Raji (cell line): ENCODE results near the gene RAD52.

ENCODE experiments used
- POLR2A ChIP-seq: IDR thresholded peaks from 2 replicates; pipeline ENCODE4 v1.6.1; 2011; ENCODE audit warnings: low read depth, low read length, control low read depth; ENCODE audit not compliant: insufficient read depth

RAD52 gene

DNA sequence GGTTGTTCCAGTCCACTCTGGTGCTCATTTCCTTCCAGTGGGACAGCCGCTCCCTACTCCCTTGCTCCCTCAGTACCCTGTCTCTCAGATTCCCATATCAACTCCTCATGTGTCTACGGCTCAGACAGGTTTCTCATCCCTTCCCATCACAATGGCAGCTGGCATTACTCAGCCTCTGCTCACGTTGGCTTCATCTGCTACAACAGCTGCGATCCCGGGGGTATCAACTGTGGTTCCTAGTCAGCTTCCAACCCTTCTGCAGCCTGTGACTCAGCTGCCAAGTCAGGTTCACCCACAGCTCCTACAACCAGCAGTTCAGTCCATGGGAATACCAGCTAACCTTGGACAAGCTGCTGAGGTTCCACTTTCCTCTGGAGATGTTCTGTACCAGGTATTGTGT, 69.9 kb downstream of the RAD52 start:
- TF ChIP-seq POLR2A = no peak

DNA sequence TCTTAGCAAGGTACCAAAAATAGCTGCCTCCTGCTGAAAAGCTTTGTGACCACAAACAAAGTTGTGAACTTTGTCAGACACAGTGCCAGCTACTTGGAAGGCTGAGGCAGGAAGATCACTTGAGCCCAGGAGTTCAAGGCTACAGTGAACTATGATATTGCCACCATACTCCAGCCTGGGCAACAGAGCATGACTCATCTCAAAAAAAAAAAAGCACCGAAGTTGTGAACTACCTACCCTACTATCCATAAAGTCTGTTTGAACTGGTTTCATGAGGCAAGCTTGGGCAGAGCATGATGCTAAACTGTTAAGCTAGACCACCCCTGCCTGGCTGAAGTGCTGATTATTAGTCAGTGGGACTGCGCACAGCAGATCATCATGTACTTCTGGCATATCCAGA, 75.5 kb downstream of the RAD52 start:
- no peak for TF ChIP-seq POLR2A

DNA sequence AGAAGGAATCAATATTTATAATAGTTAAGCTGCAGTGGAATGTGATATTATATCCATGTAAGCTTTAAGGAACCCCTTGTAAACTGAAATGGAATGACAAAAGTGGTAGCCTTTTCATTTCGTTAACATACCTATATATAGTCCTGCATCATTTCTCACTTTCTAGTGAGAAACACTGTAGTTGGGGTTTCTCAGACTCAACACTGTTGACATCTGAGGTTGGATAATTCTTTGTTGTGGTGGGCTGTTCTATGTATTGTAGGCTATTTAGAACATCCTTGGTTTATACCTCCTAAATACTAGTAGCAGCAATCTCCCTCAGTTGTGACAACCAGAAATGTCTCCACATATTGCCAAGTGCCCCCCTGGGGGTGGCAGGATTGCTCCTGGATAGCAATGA, 79.1 kb downstream of the RAD52 start:
- TF ChIP-seq POLR2A = no peak

DNA sequence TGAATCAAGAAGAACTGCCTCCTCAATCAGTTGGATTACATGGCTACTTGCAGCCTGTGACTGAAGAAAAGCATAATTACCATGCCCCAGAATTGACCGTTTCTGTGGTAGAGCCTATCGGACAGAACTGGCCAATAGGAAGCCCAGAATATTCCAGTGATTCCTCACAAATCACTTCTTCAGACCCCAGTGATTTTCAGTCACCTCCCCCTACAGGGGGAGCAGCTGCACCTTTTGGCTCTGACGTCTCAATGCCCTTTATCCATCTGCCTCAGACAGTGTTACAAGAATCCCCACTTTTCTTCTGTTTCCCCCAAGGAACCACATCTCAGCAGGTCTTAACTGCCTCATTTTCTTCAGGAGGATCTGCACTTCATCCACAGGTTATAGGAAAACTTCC, 80.8 kb downstream of the RAD52 start:
- TF ChIP-seq POLR2A = no peak

GRCh38 chr12:867905-868304, 81.6 kb downstream of the RAD52 start:
- no peak for TF ChIP-seq POLR2A

DNA sequence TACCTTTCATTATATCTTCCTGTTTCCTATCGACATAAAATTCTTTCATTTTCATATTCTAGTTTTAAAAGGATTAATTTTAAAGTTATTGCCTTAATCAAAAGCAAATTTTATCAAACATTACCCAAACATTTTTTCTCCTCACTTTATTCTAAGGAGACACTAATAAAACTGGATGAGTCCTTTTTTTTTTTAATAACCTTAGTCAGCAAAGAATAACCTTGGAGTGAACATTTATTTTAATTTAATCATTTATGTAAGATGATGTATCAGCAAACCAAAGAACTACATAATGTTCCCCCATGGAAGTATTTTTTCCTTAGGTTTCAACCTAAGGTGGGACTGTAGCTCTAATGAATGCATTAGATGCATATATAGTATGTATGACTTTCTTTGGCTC, 83.9 kb downstream of the RAD52 start:
- TF ChIP-seq POLR2A = no peak

GRCh38 chr12:863285-863684, 86.2 kb downstream of the RAD52 start:
- no peak for TF ChIP-seq POLR2A

- TF ChIP-seq POLR2A = no peak
These were observed 87.1 kb downstream of the RAD52 start for GRCh38 chr12:862303-862911.
